Measurements from ENCODE around the gene RP9.
"Not testable (repeated sequence)": the region's sequence is repeated elsewhere in the genome, so short reads cannot be mapped to it uniquely, and the experiment has no call there.

Gene RP9

GRCh38 chr7:33100770-33101169, 8.4 kb downstream of the RP9 start:
- no peak for DNase-seq

- DNase-seq = no peak
Measured at GRCh38 chr7:33099154-33099940, 9.9 kb downstream of the RP9 start.

DNA sequence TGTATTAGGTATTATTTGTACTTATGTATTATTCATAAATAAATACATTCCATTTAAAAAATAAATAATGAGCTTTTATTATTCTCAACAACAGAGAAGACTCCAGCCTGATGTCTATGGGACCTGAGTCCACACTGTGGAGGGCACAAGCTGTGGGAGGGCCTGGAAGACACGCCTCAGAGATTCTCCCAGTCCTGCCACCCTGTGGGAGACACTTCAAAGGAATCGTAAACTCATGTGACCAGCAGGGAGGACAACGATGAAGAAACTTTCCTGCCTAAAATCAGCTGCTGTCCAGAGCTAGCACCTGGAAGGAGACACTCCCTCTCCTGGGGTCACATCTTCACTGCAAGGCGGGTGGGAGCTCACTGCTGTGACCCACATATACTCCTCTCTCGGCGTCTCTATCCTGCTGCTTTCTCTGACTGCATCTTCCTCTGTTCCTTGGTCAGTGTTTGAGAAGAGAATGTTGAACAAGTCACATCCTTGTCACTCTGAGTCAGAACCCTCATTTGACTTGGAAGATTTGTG, 14.4 kb downstream of the RP9 start:
- not testable (repeated sequence) for DNase-seq

DNA sequence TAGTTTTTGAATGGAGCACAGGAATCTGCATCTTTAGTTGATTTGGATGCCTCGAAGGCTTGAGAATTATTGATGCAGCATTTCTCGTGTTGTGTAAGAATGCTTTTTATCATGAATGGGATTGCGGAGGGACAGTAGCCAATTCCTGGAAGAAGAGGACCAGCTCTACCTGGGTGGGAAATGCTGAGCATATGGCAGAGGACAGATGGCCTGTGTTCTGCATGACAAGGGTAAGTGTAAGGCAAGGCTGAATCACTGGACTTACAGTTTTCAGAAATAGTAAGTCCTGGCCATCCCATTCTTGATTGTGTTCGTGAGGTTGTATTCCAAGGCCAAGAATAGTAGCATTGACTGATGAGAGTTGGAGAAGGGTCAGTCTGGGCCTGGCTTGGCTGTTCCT, 15.9 kb downstream of the RP9 start:
- DNase-seq = no peak

GRCh38 chr7:33091641-33092191, 17.5 kb downstream of the RP9 start:
- DNase-seq = no peak

DNA sequence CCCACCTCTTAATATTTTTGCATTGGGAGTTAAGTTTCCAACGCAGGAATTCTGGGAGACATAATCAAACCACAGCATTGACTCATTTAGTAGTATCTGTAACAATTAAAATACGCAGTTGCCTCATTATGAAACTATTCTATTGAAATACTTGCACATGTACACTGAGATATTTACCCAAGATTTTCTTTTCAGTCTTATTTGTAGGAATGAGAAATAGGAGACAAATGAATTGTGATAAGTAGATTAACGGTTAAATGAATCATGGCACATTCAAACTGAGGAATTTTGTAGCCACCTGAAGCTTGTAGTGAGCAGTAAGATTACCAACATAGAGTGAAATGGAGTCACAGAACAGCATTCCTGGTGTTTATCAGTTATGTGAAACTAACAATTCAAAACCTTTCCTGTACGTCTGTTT, 18.1 kb downstream of the RP9 start:
- DNase-seq = no peak

DNA sequence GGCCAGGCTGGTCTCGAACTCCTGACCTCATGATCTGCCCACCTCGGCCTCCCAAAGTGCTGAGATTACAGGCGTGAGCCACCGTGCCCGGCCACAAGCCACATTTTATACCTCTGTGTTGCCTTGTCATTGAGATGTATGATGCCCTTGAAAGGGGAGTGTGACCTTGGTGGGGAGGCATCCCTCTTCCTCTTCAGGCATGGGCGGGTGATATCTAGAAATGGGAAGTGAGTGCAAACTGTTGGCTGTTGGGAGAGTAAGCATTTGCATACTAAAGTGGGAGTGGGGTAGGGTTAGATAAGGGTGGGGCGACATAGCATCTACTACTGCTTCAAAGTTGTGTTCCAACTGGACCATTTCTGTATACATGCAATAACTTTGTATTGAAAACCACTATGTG, 20.1 kb downstream of the RP9 start:
- no peak for DNase-seq

DNA sequence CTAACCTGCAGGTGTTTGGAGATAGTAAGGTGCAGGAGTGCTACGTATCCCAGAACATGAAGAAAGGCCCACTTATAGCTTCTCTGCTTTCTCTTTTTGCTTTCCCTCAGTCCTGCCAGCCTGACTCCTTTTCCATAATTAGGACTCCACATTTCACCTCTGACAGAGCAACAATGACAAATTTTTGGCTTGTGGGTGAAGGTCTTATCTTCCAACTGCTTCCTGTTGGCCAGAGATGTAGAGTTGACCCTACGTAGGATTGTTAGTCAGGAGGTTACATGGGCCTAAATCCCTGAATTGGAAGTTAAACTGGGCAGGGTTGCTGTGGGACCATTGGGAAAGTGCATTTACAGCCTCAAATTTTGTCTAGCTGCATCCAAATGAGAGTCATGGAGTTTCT, 21.3 kb downstream of the RP9 start:
- DNase-seq = no peak

DNA sequence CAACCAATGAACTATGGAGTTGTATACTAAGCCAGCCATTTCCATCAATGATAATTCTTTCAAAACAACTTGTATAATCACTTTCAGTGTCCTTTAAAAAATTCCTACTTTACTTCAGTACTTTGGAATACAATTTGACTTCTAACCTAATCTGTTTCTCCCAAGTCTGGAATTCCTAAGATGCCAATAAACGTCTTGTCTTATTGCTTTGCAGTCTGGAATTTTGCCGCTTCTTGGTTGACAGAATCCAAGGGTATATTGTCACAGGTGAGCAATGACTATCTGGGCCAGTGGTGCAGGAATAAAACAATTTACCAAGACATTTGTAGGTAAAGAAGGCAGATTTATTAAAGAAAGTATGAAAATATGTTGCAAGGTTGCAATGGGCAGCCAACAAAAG, 21.8 kb downstream of the RP9 start:
- DNase-seq = no peak

DNA sequence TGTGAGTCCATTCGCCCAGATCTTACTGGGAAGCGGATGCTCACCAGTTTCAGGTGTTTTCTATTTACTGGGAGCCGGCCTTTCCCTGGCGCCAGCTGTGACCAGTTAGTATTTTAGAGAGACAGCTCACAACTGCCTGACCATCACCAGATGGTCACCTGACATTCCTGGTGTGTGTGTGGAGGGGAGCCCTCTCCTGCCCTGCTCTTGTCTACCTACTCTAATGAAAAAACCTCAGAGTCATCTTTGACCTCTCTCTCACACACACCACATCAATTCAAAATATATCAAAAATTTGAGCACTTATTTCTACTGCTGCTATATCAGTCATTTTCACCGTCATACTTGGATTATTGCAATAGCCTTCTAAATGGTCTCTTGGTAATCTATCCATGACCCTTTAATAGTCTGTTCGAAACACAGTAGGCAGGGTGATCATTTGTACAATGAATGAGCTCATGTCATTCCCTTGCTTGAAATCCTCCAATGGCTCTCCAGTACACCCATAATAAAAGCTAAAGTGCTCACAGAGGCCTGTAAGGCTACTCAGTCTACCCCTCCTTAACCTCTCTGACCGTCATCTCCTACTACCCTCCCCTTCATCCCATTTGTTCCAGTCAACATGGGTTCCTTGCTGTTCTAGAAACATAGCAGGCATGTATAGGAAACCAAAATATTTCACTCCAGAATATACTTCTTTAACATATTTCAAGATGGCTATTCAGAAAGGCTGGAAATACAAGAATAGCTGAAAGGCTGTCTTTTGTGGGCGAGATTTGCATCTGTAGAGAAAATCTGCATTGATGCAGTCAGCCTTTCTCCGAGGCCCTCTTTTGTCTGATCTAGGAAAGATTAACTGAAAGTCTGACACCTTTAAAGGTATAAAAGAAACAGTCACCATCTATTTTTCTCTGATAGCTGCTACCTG, 29.2 kb downstream of the RP9 start:
- no peak for DNase-seq

- no peak for DNase-seq
Measured at GRCh38 chr7:33079096-33079495, 30.1 kb downstream of the RP9 start.

- DNase-seq = no peak
Measured at GRCh38 chr7:33076737-33077136, 32.5 kb downstream of the RP9 start.

GRCh38 chr7:33075818-33076518, 33.2 kb downstream of the RP9 start:
- DNase-seq = no peak

DNA sequence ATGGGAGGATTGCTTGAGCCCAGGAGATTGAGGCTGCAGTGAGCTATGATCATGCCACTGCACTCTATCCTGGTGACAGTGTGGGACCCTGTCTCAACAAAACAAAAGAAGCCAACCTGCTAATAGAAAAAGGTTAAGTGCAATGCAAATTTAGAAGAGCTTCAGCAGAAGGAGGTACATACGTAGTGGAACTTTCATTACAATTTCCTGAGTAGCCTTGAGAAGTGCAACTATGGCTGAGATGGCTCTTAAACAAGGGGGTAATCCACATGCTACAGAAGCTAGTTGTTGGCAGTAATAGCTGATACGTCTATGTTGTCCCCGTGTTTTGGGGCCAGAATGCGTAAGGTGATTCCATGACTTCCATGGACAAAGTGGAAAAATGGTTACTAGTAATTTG, 36.0 kb downstream of the RP9 start:
- DNase-seq = no peak

- DNase-seq = no peak
Measured at GRCh38 chr7:33072471-33072870, 36.7 kb downstream of the RP9 start.

- no peak for DNase-seq
Measured at GRCh38 chr7:33070831-33071230, 38.4 kb downstream of the RP9 start.

DNA sequence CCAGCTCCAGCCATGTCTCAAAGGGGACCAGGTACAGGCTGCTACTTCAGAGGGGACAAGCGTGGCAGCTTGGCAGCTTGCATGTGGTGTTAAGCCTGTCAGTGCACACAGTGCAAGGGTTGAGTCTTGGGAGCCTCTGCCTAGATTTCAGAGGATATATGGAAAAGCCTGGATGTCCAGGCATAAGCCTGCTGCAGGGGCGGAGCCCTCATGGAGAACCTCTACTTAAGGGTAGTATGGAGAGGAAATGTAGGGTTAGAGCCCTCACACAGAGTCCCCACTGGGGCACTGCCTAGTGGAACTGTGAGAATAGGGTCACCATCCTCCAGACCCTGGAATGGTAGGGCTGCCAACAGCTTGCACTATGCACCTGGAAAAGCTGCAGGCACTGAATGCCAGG, 38.9 kb downstream of the RP9 start:
- no peak for DNase-seq

- no peak for DNase-seq
Measured at GRCh38 chr7:33067921-33068320, 41.3 kb downstream of the RP9 start.

GRCh38 chr7:33066771-33067170, 42.4 kb downstream of the RP9 start:
- no peak for DNase-seq

DNA sequence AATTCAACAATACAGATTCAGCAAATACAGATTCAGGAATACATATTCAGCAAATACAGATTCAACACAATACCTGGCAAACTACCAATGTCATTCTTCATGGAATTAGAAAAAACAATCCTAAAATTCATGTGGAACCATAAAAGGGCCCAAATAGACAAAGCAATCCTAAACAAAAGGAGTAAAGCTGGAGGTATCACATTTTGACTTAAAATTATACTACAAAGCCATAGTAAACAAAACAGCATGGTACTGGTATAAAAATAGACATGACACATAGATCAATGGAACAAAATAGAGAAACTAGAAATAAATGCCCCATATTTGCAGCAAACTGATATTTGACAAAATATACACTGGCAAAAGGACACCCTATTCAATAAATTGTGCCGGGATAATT, 43.2 kb downstream of the RP9 start:
- DNase-seq = no peak

DNA sequence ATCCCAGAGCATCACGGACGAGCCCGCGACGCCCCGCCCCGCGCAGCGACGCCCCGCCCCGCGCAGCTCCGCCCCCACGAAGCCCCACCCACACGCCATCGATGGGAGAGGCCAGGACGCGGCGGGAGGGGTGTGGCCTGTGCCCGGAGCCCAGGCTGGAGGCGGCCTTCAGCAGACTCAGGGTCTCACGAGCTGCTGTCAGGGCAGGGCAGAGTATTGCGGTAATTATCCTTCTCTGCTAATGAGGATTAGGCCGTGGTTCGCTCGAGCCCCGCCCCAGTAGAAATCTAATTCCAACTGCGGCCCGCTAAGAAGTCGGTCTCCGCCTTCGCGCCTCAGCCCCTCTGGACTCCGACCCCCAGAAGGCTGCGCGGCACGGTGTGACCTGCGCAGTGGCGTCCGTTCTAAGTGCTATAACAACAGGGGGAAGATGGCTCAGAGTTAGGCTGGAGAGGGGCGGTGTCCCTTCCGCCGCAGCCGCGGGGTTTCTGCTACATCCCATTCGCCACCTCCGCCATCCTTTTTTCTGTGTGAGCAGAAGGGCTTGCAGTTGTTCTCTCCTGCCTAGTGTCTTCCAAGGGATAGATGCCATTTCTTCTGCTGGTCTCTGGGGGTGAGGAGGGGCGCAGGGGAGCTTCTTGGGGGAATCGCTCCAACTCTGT, 46.3 kb downstream of the RP9 start:
- peak; percentile 94 for DNase-seq

GRCh38 chr7:33062023-33062781, 47.0 kb downstream of the RP9 start, which contains the start of gene NT5C3A:
Gene NT5C3A, minus strand, starts transcription at chr7:33062776. Its CDS starts 71 bp downstream, at chr7:33062705.
- no peak for DNase-seq

All from GDM1 (cell line).